ENCODE data around the gene TMEM59L.

TMEM59L gene

DNA sequence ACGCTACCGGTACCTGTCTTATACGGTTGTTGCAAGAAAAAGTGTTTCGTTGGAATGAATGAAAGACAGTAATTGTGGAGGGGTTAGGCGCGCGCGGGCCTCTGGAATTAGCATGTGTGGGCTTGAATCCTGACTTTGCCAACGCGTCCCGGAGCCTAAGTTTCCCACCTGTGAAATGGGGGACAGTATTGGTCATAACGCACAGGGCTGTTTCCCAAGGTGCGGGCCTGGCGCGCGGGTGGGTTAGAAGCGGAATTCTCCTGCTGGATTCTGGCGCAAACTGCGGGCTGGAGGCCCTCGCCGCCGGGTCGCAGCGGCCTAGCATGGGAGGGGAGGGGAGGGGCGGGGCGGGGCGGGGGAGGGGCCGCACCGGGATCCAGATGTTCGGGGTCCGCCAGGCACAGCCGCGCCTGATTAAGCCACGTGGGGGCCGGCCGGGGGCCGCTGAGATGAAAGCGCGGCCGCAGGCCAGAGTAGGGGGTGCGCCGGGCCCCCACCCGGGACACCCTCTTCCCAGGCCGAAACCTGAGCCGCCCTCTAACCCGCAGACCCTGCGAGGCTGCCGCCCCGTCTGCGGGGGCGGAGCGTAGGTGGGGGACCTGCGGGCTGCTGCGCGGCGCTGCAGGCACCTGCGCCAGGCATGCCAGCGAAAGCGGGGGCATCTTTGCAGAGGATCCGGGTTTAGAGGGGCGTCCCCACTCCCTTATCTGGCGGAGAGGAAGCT lies 1.2 kb upstream of the TMEM59L start:
- H3K4me3 ChIP-seq (ENCODE audit: low read depth, low read length), result no peak overlapping the region
- TF ChIP-seq, protein P1, sequence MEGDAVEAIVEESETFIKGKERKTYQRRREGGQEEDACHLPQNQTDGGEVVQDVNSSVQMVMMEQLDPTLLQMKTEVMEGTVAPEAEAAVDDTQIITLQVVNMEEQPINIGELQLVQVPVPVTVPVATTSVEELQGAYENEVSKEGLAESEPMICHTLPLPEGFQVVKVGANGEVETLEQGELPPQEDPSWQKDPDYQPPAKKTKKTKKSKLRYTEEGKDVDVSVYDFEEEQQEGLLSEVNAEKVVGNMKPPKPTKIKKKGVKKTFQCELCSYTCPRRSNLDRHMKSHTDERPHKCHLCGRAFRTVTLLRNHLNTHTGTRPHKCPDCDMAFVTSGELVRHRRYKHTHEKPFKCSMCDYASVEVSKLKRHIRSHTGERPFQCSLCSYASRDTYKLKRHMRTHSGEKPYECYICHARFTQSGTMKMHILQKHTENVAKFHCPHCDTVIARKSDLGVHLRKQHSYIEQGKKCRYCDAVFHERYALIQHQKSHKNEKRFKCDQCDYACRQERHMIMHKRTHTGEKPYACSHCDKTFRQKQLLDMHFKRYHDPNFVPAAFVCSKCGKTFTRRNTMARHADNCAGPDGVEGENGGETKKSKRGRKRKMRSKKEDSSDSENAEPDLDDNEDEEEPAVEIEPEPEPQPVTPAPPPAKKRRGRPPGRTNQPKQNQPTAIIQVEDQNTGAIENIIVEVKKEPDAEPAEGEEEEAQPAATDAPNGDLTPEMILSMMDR (IDR thresholded peaks at IDR 0.05; ENCODE audit: low read depth, low read length), result no peak

DNA sequence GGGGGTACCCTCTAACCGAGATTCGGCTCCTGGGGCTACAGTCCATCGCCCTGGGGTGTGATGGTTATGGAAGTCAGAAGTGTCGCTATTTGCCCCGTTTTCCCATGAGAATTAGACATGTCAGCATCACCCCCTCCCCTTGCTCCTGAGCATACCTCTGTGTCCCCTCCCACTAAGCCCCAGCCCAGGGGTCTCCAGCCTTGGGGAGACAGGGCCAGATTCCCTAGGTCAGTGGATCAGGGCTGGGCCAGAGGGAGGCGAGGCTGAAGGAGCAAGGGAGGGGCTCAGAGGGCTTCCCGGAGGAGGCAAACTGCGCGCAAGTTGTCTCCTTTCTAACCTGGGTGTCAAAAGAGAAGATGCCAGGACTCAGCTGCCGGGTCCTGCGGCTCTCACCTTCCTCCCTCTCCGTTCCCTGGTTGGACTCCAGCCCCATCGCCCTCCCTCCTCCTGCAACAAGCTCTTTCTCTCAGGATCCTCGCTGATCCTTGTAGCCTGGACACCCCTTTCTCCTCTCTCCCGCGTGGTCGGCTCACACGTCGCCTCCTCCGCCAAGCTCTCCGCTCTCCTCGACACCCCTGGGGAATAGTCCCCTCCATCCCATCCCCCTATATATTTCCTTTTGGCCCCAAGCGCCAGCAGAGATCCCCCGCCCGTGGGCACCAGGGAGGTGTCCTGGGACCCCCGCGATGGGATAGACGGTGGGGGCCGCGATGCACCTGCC lies 459 bp upstream of the TMEM59L start:
- TF ChIP-seq, protein P1 (IDR thresholded peaks at IDR 0.05; ENCODE audit: low read depth, low read length), result no peak
- H3K4me3 ChIP-seq (ENCODE audit: low read depth, low read length), result peak overlapping the region; percentile 53

DNA sequence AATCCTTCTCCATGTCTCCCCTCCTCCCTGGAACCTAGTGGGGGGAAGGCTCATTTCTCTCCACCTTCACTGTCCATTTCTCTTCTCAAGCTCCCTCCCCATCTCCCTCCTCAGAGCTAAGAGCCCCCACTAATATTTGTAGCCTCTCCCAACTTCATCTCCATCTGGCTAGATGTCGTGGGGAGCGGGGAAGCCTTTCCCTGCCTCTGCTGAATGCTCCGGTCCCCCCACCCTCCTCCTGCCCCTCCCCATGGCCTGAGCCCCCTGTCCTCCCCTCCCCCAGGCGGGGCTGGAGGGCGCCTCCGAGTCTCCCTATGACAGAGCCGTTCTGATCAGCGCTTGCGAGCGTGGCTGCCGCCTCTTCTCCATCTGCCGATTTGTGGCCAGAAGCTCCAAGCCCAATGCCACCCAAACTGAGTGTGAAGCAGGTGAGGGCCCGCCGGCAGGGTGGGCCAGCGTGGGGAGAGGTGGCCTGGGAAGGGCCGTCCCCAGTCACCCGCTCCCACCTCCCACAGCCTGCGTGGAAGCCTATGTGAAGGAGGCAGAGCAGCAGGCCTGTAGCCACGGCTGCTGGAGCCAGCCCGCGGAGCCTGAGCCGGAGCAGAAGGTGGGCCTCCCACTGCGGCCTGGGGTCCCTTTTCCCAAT lies 1.0 kb downstream of the TMEM59L start:
- TF ChIP-seq, protein P1 (IDR thresholded peaks at IDR 0.05; ENCODE audit: low read depth, low read length), result no peak
- H3K4me3 ChIP-seq (ENCODE audit: low read depth, low read length), result no peak overlapping the region

DNA sequence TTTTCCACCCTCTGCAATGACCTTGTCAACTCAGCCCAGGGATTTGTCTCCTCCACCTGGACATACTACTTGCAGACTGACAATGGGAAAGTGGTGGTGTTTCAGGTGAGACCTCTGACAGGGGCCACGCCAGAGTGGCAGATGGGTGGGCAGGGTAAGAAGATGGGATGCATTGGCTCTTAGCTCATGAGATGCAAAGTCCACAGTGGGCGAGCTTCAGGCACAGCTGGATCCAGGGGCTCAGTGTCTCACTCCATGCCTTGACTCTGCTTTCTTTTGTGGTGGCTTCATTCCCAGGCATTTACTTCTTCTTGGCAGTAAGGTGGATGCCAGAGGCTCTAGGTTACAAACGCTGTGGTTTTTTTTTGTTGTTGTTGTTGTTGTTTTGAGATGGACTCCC lies 3.4 kb downstream of the TMEM59L start:
- H3K4me3 ChIP-seq (ENCODE audit: low read depth, low read length), result no peak overlapping the region
- TF ChIP-seq, protein P1 (IDR thresholded peaks at IDR 0.05; ENCODE audit: low read depth, low read length), result no peak

DNA sequence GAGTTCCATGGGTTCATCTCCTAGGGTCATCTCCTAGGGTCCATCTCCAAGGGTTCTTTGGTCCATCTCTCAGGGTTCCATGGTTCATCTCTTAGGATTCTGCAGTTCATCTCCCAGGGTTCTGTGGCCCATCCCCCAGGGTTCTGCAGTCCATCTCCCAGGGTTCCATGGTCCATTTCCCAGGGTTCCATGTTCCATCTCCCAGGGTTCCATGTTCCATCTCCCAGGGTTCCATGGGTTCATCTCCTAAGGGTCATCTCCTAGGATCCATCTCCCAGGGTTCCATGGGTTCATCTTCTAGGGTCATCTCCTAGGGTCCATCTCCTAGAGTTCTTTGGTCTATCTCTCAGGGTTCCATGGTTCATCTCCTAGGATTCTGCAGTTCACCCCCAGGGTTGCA lies 4.9 kb downstream of the TMEM59L start:
- H3K4me3 ChIP-seq (ENCODE audit: low read depth, low read length), result no peak overlapping the region
- TF ChIP-seq, protein P1 (IDR thresholded peaks at IDR 0.05; ENCODE audit: low read depth, low read length), result no peak

DNA sequence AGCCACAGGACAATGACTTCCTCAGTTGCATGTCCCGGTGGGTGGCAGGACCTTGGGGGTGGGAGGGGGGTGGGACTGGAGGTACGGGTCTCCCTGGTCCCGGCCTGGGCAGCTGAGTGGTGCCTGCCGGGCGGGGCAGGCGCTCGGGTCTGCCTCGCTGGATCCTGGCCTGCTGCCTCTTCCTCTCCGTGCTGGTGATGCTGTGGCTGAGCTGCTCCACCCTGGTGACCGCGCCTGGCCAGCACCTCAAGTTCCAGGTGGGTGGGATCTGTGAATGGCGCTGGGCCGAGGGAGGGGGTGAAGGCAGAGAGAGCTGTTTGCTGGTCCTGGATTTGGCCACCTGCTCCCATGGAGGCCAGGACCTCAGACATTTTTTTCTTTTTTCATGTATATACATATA lies 5.6 kb downstream of the TMEM59L start:
- TF ChIP-seq, protein P1 (IDR thresholded peaks at IDR 0.05; ENCODE audit: low read depth, low read length), result no peak
- H3K4me3 ChIP-seq (ENCODE audit: low read depth, low read length), result no peak overlapping the region

DNA sequence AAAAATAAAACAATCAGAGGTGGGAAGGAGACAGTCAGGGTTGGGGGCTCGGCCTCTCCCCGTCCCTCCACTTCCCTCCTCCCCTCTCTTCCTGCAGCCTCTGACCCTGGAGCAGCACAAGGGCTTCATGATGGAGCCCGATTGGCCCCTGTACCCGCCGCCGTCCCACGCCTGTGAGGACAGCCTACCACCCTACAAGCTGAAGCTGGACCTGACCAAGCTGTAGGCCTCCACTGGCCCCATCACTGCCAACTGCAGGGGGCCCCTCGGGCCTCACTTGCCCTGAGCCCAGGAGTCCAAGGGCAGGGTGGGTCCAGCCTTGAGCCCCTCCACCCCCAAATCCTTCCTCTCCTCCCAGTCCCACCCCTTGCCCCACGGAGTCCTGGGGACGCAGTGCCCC lies 7.6 kb downstream of the TMEM59L start:
- no peak overlapping the region for H3K4me3 ChIP-seq (ENCODE audit: low read depth, low read length)
- TF ChIP-seq, protein P1 (IDR thresholded peaks at IDR 0.05; ENCODE audit: low read depth, low read length), result no peak

All from WI38 (cell line).